CD4-positive, alpha-beta T cell treated with Interleukin-17A for 4 hours (primary cell): Measurements from ENCODE around the gene GRAMD2A.

ENCODE experiments used
- DNase-seq: peaks from one replicate; pipeline ENCODE4 v3.0.0-alpha.2; 2020; ENCODE audit warnings: mixed read lengths

Gene GRAMD2A

GRCh38 chr15:72216079-72216478, 18.5 kb upstream of the GRAMD2A start:
- DNase-seq: no peak

- DNase-seq: no peak
Observed at GRCh38 chr15:72207558-72208085, 10.0 kb upstream of the GRAMD2A start.

GRCh38 chr15:72206677-72207000, 9.1 kb upstream of the GRAMD2A start:
- no peak for DNase-seq

GRCh38 chr15:72205896-72206676, 8.5 kb upstream of the GRAMD2A start:
- no peak for DNase-seq

GRCh38 chr15:72205273-72205672, 7.7 kb upstream of the GRAMD2A start:
- DNase-seq: no peak

- DNase-seq: no peak
Observed at GRCh38 chr15:72203507-72203837, 5.9 kb upstream of the GRAMD2A start.

- DNase-seq: no peak
Observed at GRCh38 chr15:72202801-72203506, 5.4 kb upstream of the GRAMD2A start.

GRCh38 chr15:72202302-72202701, 4.7 kb upstream of the GRAMD2A start:
- DNase-seq: no peak

- DNase-seq: no peak
Observed at GRCh38 chr15:72201391-72201921, 3.9 kb upstream of the GRAMD2A start.

GRCh38 chr15:72200395-72201237, 3.0 kb upstream of the GRAMD2A start:
- no peak for DNase-seq

- DNase-seq: peak; percentile 81
Observed at GRCh38 chr15:72199721-72200212, 2.2 kb upstream of the GRAMD2A start.

GRCh38 chr15:72199205-72199515, 1.6 kb upstream of the GRAMD2A start:
- no peak for DNase-seq

- DNase-seq: no peak
Observed at GRCh38 chr15:72198356-72199204, 993 bp upstream of the GRAMD2A start.

- DNase-seq: no peak
Observed at GRCh38 chr15:72197041-72197459, 537 bp downstream of the GRAMD2A start.

- no peak for DNase-seq
Observed at GRCh38 chr15:72196409-72197040, 1.1 kb downstream of the GRAMD2A start.

GRCh38 chr15:72195101-72195511, 2.5 kb downstream of the GRAMD2A start:
- DNase-seq: no peak

GRCh38 chr15:72193836-72194396, 3.7 kb downstream of the GRAMD2A start:
- DNase-seq: no peak

GRCh38 chr15:72192416-72192815, 5.2 kb downstream of the GRAMD2A start:
- no peak for DNase-seq

GRCh38 chr15:72189250-72189902, 8.2 kb downstream of the GRAMD2A start:
- no peak for DNase-seq

GRCh38 chr15:72184165-72184811, 13.3 kb downstream of the GRAMD2A start:
- no peak for DNase-seq
